Measurements from ENCODE around the gene TIGD1.
"Not testable (repeated sequence)": the region's sequence is repeated elsewhere in the genome, so short reads cannot be mapped to it uniquely, and the experiment has no call there.

- not testable (repeated sequence) for TF ChIP-seq ZNF101 (CRISPR knock-in tag; IDR thresholded peaks at IDR 0.05; ENCODE audit: borderline replicate concordance, low read depth); TCF7L2 (IDR thresholded peaks at IDR 0.05; ENCODE audit: low read depth, low read length); ZBTB33 (CRISPR knock-in tag; IDR thresholded peaks at IDR 0.05); KDM5A (IDR thresholded peaks at IDR 0.05; ENCODE audit: borderline replicate concordance, low read length); U2AF1 (optimal IDR thresholded peaks at IDR 0.05; ENCODE audit: low read depth, low read length); ZNF30 (CRISPR knock-in tag; IDR thresholded peaks at IDR 0.05); ZBTB4 (CRISPR knock-in tag; IDR thresholded peaks at IDR 0.05; ENCODE audit: borderline replicate concordance); SALL2 (CRISPR knock-in tag; IDR thresholded peaks at IDR 0.05); ARID2 (CRISPR knock-in tag; IDR thresholded peaks at IDR 0.05; ENCODE audit: borderline replicate concordance); MXD4 (CRISPR knock-in tag; IDR thresholded peaks at IDR 0.05)
Observed at GRCh38 chr2:232532821-232533220, 17.5 kb downstream of the TIGD1 start.
